ENCODE data around the gene VIL1.

The VIL1 gene

GRCh38 chr2:218405086-218405745, 13.7 kb upstream of the VIL1 start:
- peak overlapping the region; percentile 61; the same call in 1 of the 2 replicates for H3K4me3 ChIP-seq (replicated peaks; ENCODE audit: low read depth, low read length)
- TF ChIP-seq CTCF (IDR thresholded peaks at IDR 0.05; ENCODE audit: insufficient read depth, low read length, poor library complexity, severe bottlenecking): no peak
- H3K27me3 ChIP-seq (replicated peaks; ENCODE audit: control insufficient read depth, insufficient read depth, low read length): no peaks in the 10 kb centered on the region
- peaks cover 11% of the 10 kb centered on the region for H3K36me3 ChIP-seq (ENCODE audit: control insufficient read depth, insufficient read depth, low read length)
- DNase-seq (ENCODE audit: extremely low read depth, insufficient read length): no peak

DNA sequence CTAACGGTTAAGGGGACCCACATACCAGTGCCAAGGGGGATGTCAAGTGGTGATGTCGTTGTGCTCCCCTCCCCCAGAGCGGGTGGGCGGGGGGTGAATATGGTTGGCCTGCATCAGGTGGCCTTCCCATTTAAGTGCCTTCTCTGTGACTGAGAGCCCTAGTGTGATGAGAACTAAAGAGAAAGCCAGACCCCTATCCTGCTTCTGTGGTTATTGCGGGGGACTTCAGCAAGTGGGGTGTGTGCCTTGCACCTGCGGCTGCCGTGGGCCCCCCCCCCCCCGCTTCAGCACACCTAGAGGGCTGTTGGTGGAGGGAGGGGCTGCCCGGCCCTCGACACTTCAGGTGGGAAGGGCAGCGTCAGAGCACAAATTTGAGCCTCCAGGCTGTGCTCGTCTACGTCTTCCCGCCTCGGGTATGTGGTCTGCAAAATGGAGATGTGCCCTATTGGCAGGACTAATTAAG, 13.1 kb upstream of the VIL1 start:
- H3K27me3 ChIP-seq (replicated peaks; ENCODE audit: control insufficient read depth, insufficient read depth, low read length): no peaks in the 10 kb centered on the region
- peaks cover 11% of the 10 kb centered on the region for H3K36me3 ChIP-seq (ENCODE audit: control insufficient read depth, insufficient read depth, low read length)
- TF ChIP-seq CTCF (IDR thresholded peaks at IDR 0.05; ENCODE audit: insufficient read depth, low read length, poor library complexity, severe bottlenecking): no peak
- DNase-seq (ENCODE audit: extremely low read depth, insufficient read length): peak; percentile 52
- peak overlapping the region; percentile 61 for H3K4me3 ChIP-seq (replicated peaks; ENCODE audit: low read depth, low read length)

DNA sequence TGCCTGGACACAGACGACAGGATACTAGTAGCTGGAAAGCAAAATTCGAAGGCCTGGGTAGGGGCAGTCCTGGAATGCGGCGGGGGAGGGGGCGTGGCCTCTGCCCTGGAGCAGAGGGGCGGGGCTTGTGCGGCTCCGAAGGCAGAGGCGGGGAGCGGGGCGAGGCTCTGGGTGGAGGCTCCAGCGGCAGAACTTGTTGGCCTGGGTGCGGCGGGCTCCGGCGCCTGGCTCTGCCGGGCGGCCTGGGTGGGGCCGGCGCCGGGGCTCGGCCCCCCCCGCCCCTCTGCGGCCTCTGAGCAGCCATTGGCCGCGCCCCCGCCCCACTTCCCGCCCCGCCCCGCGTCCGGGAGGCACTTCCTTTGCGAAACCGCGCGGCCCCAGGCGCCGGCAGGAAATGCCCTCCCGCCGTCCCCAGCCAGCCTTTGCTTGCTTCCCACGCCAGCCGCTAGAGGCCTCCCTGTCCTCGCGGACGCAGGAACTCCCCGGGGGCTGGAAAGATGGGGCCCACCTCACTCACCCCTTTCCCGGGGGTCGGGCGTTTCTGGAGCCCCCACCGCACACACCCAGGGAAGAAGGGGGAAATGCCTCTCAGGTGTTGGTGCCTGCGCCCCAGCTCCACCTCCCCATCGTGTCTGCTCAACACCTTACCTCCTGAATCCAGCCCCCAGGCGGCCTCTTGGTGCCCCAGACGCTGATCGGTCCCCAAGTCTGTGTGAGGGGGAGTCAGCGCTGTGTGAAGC, 12.5 kb upstream of the VIL1 start:
- no peaks in the 10 kb centered on the region for H3K27me3 ChIP-seq (replicated peaks; ENCODE audit: control insufficient read depth, insufficient read depth, low read length)
- peak overlapping the region; percentile 61 for H3K4me3 ChIP-seq (replicated peaks; ENCODE audit: low read depth, low read length)
- H3K36me3 ChIP-seq (ENCODE audit: control insufficient read depth, insufficient read depth, low read length): peaks cover 11% of the 10 kb centered on the region
- peak; percentile 95 for DNase-seq (ENCODE audit: extremely low read depth, insufficient read length)
- peak; percentile 86 for TF ChIP-seq CTCF (IDR thresholded peaks at IDR 0.05; ENCODE audit: insufficient read depth, low read length, poor library complexity, severe bottlenecking)

GRCh38 chr2:218406949-218407618, 11.8 kb upstream of the VIL1 start:
- DNase-seq (ENCODE audit: extremely low read depth, insufficient read length): no peak
- Histone ChIP-seq H3K4me3 (replicated peaks; ENCODE audit: low read depth, low read length) (peak overlapping the region; percentile 47), H3K27me3 (replicated peaks; ENCODE audit: control insufficient read depth, insufficient read depth, low read length) (no peaks in the 10 kb centered on the region), H3K36me3 (ENCODE audit: control insufficient read depth, insufficient read depth, low read length) (peaks cover 10% of the 10 kb centered on the region)
- TF ChIP-seq CTCF (IDR thresholded peaks at IDR 0.05; ENCODE audit: insufficient read depth, low read length, poor library complexity, severe bottlenecking): no peak

DNA sequence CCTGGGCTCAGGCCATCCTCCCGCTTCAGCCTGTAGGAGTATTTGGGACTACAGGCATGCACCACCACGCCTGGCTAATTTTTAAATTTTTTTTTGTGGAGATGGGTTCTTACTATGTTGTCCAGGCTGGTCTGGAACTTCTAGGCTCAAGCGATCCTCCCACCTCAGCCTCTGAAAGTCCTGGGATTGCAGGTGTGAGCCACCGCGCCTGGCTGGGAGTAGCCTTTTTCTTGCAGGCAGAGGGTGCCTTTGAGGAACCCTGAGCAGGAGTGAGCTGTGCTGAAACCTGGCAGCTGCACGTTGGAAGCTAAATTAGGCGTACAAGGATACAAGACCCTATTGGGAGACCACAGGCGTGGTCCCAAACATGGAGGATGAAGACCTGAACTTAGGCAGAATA, 11.2 kb upstream of the VIL1 start:
- no peak for DNase-seq (ENCODE audit: extremely low read depth, insufficient read length)
- H3K4me3 ChIP-seq (replicated peaks; ENCODE audit: low read depth, low read length): no peak overlapping the region
- H3K36me3 ChIP-seq (ENCODE audit: control insufficient read depth, insufficient read depth, low read length): peaks cover 7% of the 10 kb centered on the region
- TF ChIP-seq CTCF (IDR thresholded peaks at IDR 0.05; ENCODE audit: insufficient read depth, low read length, poor library complexity, severe bottlenecking): no peak
- no peaks in the 10 kb centered on the region for H3K27me3 ChIP-seq (replicated peaks; ENCODE audit: control insufficient read depth, insufficient read depth, low read length)

Measured in GM06990 (cell line).